HG02973 (cell line): Measurements from ENCODE around the gene LUZP2.

Experiments used
- ATAC-seq: cut with Tn5 transposase; IDR thresholded peaks from one replicate; pipeline ENCODE4 v1.9.1; 2021; ENCODE audit warnings: moderate library complexity; ENCODE audit not compliant: unreplicated experiment

Gene LUZP2

DNA sequence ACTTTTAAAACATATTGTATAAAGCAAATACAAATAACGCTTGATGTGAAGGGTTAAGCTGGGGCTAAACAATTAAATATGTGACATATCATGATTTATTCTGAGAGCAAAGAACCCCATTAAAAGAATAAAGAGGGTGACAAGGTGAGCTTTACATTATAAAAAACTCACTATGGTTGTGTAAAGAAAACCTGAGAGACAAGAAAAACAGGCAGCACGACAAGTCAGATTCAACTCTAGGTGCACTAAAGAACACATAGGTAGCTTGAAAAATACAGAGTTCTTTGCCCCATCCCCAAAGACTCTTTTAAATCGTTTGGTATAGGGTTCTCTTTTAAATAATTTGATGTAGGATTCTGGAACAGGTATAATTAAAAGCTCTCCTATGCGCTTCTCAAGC is 63.5 kb downstream of the LUZP2 start:
- ATAC-seq = no peak

- ATAC-seq = no peak
These were observed 70.5 kb downstream of the LUZP2 start for GRCh38 chr11:24567380-24567779.

DNA sequence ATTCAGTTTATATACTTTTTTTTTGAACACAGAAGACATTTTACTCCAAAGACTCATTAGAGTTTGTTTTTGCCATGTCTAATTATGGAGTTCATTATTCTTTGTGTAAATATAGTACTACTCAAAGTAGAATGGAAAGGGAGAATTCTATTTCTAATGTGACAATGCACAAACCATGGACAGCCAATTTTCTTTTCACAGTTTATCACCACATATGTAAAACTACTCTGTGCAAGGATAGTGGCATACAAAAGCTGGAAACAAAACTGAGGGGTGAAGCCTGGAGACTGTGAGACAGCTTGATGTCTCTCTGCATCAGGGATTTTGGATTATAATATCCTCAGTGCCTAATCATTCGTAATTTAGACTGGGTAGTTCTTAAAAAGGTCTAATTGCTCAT is 75.5 kb downstream of the LUZP2 start:
- ATAC-seq = no peak

DNA sequence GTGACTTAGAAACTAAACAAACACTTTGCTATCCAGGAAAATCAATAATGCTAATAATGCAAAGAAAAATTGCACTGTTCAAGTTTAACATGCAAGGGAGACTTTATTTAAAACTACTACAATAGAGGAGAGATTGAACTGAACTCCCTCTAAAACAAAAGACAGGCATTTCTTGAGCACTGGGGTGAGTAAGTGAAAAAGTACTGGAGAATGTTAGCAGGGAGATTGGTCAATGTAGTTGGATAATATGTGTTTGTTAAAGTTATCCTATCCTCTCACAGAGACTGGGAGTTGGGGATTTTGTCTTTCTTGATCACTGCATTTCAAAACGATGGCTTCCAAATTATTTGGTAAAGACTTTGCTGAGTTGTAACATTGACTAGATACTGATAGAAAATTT is 77.6 kb downstream of the LUZP2 start:
- ATAC-seq = no peak

- no peak for ATAC-seq
These were observed 78.5 kb downstream of the LUZP2 start for GRCh38 chr11:24575392-24575791.

DNA sequence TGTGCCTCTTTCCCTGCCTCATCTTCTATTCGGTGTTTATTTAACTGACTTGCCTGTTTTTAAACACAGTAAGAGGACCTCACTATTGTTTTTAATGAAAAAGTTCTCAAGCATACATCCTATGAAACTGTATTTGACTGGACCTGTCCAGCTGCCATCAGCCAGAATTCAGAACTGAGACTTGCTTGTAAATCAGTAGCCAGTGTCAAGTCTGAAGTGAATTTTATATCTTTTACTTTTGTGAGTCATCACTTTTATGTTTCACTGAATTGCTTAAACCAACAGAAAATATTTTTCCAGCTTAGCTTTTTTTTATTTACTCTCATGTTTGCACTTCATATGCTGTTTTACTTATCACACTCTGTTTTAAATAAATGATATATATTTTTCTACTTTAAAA is 88.3 kb downstream of the LUZP2 start:
- no peak for ATAC-seq

GRCh38 chr11:24587635-24588034 is 90.8 kb downstream of the LUZP2 start:
- no peak for ATAC-seq

GRCh38 chr11:24588081-24588480 is 91.2 kb downstream of the LUZP2 start:
- ATAC-seq = no peak

DNA sequence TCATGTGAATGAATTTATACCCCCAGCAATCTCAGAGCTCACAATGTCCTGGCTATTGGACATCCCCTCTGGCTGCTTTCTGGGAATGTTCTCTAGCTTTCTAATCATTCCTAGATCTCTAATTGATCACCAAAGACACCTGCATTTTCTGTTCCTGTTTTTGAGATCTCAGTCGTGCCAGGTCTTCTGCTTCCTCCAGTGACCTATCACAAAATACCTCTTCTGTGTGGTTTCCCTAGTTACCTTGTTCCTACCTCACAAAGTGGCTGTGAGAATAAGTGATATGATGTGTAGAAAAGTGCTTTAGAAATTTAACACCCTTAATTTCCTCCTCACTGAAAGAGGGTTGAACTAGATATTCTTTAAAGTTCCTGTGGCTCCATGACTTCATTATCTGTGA is 92.2 kb downstream of the LUZP2 start:
- ATAC-seq = peak; percentile 55

DNA sequence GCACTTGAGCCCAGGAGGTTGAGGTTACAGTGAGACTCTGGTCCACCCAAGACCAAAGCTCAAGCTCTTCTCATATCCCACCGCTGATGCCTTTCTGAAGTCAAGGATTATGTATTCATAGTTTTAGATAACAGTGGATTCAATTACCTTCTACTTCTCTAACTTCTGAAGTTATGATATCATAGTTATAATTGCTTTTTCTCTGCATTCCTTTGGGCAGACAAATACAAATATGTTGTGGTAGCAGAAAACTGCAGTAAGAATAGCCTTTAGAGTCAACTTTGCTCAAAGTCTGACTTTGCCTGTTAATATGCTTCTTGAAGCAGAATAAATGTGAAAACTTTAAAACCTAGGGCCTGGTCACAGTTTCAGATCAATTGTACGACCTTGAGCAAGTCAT is 94.4 kb downstream of the LUZP2 start:
- ATAC-seq = no peak

DNA sequence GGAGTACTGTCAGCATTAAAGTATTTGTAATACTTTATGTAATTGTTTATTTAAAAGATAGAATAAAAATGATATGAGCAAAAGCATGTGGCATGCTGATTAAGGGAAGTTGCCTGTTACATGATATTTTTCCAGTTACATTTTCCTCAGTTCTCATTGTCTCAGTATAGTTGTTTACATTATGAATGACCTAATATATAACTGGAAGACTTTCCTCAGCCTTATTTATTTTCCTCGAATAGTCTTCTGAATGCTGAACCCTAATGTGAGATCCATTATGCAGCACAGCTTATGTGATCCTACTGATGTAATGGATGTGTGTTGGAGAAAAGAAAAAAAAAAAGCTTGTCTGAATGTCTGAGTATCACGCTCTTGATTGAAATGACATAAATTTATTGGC is 95.5 kb downstream of the LUZP2 start:
- ATAC-seq = no peak

- ATAC-seq = no peak
These were observed 96.5 kb downstream of the LUZP2 start for GRCh38 chr11:24593332-24593731.

- no peak for ATAC-seq
These were observed 97.5 kb downstream of the LUZP2 start for GRCh38 chr11:24594401-24594800.

DNA sequence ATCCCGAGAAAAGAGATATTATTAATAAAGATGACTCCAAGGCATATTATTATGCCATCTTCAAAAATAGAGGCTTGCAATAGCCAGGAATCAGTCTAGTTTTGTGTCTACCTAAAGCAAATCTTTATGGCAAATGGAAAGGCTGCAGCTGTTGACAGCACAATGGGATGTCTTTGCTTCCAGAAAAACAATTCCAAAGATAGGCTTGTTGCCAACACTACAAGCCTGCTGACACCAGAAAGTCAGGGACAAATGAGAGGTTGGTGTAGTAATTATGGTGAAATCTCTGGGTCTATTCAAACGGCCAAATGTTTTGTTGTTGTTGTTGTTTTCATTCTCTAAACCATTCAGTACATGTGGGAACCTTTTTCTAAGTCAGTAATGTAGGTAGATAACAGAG is 101.8 kb downstream of the LUZP2 start:
- no peak for ATAC-seq

GRCh38 chr11:24609192-24610119 is 112.6 kb downstream of the LUZP2 start:
- ATAC-seq = no peak

- ATAC-seq = no peak
These were observed 118.8 kb downstream of the LUZP2 start for GRCh38 chr11:24615451-24616160.

DNA sequence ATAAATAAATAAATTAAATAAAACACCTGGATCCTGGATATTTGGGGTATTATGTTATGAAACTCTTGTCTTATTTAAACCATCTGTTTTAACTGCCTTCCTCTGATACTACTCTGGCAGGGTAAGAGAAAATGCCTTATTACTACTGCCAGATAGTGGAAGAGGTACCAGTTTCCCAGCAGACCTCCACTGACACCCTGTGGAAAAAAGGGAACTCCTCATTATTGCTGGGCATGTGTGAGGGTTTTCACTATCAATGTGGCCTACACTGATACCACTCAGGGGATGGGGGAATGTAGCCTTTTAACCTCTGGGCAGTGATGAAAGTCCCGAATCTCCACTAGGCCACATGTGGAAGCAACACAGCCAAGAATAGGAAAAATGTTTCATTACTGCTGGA is 121.0 kb downstream of the LUZP2 start:
- no peak for ATAC-seq

- no peak for ATAC-seq
These were observed 123.0 kb downstream of the LUZP2 start for GRCh38 chr11:24619900-24620299.

DNA sequence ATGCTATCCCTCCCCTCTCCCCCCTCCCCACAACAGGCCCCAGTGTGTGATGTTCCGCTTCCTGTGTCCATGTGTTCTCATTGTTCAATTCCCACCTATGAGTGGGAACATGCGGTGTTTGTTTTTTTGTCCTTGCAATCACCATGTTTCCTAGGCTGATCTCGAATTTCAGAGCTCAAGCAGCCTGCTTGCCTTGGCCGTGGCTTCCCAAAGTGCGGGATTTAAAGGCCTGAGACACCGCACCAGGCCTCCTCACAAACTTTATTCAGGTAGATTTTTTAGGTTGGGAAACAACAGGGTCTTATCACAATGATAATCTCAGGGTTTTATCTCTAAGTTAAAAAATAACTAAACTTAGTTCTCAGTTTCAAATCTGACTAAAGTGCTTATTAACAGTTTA is 125.4 kb downstream of the LUZP2 start:
- ATAC-seq = no peak

DNA sequence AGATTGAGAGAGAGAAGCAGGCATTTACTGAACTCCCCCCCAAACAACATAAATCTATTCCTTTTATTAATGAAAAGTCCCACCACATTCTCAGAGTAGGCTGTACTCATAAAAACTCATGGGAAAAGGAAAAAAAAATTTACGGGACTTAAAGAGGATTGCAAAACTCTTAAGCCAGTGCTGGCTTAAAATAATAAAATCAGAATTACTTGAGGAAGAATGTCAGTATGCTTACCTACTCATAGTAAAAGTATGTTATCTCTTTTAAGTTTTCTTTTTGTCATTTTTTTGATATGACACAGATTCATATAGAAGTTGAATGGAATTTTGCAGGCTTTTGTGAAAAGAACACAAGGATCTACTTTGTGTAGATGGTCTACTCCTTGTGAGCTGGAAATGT is 126.3 kb downstream of the LUZP2 start:
- ATAC-seq = no peak

DNA sequence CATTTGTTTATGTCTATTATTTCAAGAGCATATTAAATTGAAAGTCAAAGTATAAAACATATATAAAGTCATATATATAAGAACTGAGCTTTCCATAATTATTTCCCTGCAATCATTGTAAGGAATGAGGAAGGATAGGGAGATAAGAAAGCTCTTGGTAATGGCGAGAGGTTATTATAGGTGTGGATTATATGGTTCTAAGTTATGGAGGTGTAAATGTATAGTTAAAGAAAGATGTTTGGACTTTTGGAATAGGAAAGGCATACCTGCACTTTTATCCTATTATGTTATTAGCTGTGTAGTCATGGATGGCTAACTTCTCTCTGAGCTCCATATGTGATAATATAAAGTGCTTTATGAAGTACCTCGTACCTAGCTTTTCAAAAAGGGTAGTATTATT is 127.6 kb downstream of the LUZP2 start:
- ATAC-seq = no peak

DNA sequence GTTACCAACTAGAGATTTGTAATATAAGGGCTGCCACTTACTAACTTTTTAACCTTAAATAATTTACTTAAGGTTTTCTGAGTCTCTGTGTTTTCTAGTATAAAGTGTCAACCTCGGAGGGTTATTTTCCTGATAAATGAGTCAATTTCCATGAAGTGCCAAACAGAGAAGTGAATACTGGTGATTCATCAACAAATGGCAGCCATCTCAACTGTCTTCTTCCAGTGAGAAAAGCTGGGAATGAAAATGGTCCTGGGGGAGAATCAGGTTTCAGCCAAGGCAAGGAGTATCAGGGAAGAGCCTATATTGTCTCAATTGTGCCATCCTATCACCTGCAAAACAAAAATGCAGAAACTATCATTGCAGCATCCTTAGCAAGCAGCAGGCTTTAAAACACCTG is 129.1 kb downstream of the LUZP2 start:
- no peak for ATAC-seq
